ENCODE measurements around the gene CBY3.

DNA sequence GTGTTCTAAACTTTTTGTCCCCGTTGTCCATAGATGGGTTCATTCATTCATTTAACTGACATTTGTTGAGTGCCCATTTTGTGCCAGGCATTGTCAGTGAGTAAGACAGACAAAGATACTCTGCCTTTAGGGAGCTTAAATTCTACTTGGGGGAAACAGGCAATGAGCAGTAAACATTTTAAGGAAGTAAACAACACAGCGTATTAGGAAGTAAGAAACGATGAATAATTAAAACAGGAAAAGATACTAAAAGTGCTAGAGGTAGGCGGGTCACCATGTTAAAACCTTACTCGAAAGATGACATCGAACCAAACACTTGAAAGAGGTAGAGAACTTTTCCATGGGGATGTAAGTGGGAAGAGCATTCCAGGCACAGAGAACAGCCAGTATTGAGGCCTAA lies 46.3 kb upstream of the CBY3 start:
- TF ChIP-seq, protein P1, sequence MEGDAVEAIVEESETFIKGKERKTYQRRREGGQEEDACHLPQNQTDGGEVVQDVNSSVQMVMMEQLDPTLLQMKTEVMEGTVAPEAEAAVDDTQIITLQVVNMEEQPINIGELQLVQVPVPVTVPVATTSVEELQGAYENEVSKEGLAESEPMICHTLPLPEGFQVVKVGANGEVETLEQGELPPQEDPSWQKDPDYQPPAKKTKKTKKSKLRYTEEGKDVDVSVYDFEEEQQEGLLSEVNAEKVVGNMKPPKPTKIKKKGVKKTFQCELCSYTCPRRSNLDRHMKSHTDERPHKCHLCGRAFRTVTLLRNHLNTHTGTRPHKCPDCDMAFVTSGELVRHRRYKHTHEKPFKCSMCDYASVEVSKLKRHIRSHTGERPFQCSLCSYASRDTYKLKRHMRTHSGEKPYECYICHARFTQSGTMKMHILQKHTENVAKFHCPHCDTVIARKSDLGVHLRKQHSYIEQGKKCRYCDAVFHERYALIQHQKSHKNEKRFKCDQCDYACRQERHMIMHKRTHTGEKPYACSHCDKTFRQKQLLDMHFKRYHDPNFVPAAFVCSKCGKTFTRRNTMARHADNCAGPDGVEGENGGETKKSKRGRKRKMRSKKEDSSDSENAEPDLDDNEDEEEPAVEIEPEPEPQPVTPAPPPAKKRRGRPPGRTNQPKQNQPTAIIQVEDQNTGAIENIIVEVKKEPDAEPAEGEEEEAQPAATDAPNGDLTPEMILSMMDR (IDR thresholded peaks at IDR 0.05 in 4 of 5, conservative IDR thresholded peaks at IDR 0.05 in 1 of 5), result no peak
- no peak for TF ChIP-seq POLR2A (IDR thresholded peaks at IDR 0.05)
